Gastrocnemius medialis (tissue), 4 donors: ENCODE measurements around the gene ZBTB22. TPM values are rescaled to one million over a fixed set of nuclear protein-coding genes. Genes with fewer than 3 reads are reported as not detected.

ENCODE experiments used
- ATAC-seq, 2 donors: fragments of 150-250 bp; one replicate each; pipeline ENCODE4 v1.9.1; 2016
- DNase-seq, 2 donors: peaks; one replicate each; pipeline ENCODE4 v3.0.0-alpha.2; 2019
- H3K27ac ChIP-seq, 4 donors: fragments of 200-600 bp; sonication (generic); 1 replicate in 1 of 4; 2 replicates in 3 of 4; pipeline ENCODE4 v1.5.1; 2016 to 2018; ENCODE audit warnings: mild to moderate bottlenecking in 2 of 4, moderate library complexity in 1 of 4
- H3K27me3 ChIP-seq, 3 donors: fragments of 200-600 bp; sonication (generic) in 2 of 3; 1 replicate in 1 of 3; 2 replicates in 2 of 3; pipeline versions ENCODE4 v1.5.1 to v1.6.0; 2016 to 2019; ENCODE audit warnings: mild to moderate bottlenecking in 1 of 3, moderate library complexity in 1 of 3
- H3K36me3 ChIP-seq, 2 donors: fragments of 200-600 bp; sonication (generic) in 1 of 2; one replicate each; pipeline ENCODE4 v1.5.1; 2017 to 2018
- H3K4me1 ChIP-seq, 2 donors: fragments of 200-600 bp; sonication (generic) in 1 of 2; one replicate each; pipeline ENCODE4 v1.5.1; 2016 to 2017; ENCODE audit warnings: mild to moderate bottlenecking in 2 of 2
- H3K4me3 ChIP-seq, 4 donors: fragments of 200-600 bp; sonication (generic) in 3 of 4; 1 replicate in 1 of 4; 2 replicates in 3 of 4; pipeline ENCODE4 v1.5.1; 2016 to 2019; ENCODE audit warnings: mild to moderate bottlenecking in 2 of 4
- H3K9me3 ChIP-seq, 3 donors: fragments of 200-600 bp; sonication (generic) in 2 of 3; 1 replicate in 1 of 3; 2 replicates in 2 of 3; pipeline ENCODE4 v1.5.1; 2016 to 2019
- POLR2A ChIP-seq, 2 donors: fragments of 450-650 bp; IDR thresholded peaks; one replicate each; pipeline ENCODE4 v1.6.1; 2017; ENCODE audit warnings: antibody characterized with exemption in 2 of 2, mild to moderate bottlenecking in 2 of 2, moderate library complexity in 2 of 2
- in situ Hi-C, 4 donors: fragments of 200-750 bp; cut with MboI; loops; one replicate each; pipeline versions ENCODE4 v1.15.0 to v1.8.0; 2017; ENCODE audit warnings: low sequenced_read_pairs in 4 of 4
- intact Hi-C: fragments of 100-400 bp; cut with DNase I; formaldehyde crosslinking; loops from one replicate; pipeline ENCODE4 v1.15.1; 2023; ENCODE audit warnings: low total_unique reads
- total RNA-seq, 4 donors: library from RNA; depleted of rRNA; stranded (reverse); fragments of >200 nt; gene quantifications; one replicate each; pipeline versions ENCODE4 v1.1.0 to v1.2.3, GENCODE V29; 2016
- TF ChIP-seq, protein P1 (sequence below), 5 experiments: fragments of 450-650 bp in 3 of 5; fragments of 200-600 bp in 2 of 5; sonication (generic) in 2 of 5; IDR thresholded peaks in 4 of 5; conservative IDR thresholded peaks in 1 of 5; 1 replicate in 4 of 5; 2 replicates in 1 of 5; pipeline ENCODE4 v1.5.1; 2016 to 2019; ENCODE audit warnings: antibody characterized with exemption in 5 of 5, mild to moderate bottlenecking in 3 of 5, moderate library complexity in 3 of 5

The ZBTB22 gene
- total RNA-seq, 4 donors from 2014 or later, result 9.0 to 19.3 (median 16.3) TPM

DNA sequence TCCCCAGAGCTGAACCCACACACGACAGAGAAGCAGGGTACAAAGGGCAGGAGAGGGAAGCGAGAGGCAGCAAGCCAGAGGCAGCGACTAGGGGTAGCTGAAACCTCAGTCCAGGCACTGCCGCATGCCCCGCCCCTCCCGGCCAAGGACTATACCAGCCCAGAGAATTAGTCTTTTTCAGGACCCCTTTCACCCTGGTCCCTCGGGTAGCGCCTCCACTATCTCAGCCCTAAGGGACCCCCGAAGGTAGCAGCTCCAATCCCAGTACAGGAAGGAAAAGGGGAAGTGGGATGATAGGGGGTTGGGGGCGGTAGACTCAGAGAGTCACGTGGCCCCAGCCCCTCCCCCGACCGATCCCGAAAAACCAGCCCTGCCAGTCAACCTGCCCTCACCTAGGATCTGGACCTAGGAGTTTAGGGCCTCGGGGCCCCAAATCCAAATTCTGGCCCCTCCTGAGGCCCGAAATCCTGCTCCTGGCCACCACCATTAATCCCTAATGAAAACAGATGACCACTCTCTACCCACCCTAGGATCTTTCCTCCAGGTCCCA, 20.1 kb downstream of the ZBTB22 start:
- DNase-seq, result no peak
- Histone ChIP-seq H3K27me3 (no peaks in the 10 kb centered on the region), H3K36me3 (peaks cover 0 to 41% of the 10 kb centered on the region in 2 donors), H3K27ac (peak overlapping the region; percentile 96 to 99 (median 97)), H3K4me1 (peaks cover 11 to 23% of the 10 kb centered on the region in 2 donors), H3K4me3 (peak overlapping the region; percentile 71 to 86 (median 80)), H3K9me3 (no peaks in the 10 kb centered on the region)
- in situ Hi-C loops (loop anchor here in 1 of 4 donors (25.0 kb wide), 1 partner anchor 1435 kb away; the partner anchor contains the start of gene NEU1), intact Hi-C loops (no loop called here)
- TF ChIP-seq POLR2A (IDR thresholded peaks at IDR 0.05), result no peak
- TF ChIP-seq, protein P1, sequence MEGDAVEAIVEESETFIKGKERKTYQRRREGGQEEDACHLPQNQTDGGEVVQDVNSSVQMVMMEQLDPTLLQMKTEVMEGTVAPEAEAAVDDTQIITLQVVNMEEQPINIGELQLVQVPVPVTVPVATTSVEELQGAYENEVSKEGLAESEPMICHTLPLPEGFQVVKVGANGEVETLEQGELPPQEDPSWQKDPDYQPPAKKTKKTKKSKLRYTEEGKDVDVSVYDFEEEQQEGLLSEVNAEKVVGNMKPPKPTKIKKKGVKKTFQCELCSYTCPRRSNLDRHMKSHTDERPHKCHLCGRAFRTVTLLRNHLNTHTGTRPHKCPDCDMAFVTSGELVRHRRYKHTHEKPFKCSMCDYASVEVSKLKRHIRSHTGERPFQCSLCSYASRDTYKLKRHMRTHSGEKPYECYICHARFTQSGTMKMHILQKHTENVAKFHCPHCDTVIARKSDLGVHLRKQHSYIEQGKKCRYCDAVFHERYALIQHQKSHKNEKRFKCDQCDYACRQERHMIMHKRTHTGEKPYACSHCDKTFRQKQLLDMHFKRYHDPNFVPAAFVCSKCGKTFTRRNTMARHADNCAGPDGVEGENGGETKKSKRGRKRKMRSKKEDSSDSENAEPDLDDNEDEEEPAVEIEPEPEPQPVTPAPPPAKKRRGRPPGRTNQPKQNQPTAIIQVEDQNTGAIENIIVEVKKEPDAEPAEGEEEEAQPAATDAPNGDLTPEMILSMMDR (IDR thresholded peaks at IDR 0.05 in 4 of 5, conservative IDR thresholded peaks at IDR 0.05 in 1 of 5), result no peak
- ATAC-seq, result peak in 1 of 2 donors; percentile 0

DNA sequence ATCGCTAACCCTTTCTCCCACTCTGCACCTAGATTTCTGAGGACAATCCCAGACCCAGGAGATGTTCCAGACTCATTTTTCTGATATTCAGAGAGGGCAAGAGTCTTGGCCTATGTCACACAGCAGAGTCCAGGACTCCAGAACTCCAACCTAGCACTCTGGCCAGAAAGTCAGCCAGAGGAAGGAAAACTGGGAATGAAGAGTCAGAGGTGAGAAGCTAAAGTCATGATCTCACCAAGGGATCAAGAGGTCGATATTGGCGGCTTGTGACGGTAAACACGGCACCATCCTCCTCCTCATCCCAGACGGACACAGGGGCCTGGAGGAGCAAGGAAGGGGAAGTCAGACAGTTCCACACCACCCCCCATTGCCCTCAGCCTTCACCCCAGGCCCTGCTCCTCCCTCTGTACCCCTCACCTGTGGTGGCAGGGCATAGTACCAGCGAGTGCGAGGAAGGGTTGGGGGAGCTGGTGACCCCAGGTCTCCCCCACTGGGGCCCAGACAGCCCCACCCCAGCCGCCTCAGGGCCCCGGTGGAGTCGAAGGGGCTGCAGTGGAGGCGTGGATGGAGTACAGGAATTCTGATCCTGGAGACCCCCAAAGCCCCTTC, 20.6 kb downstream of the ZBTB22 start:
- peaks cover 0 to 47% of the 10 kb centered on the region in 2 donors for H3K36me3 ChIP-seq
- DNase-seq (no peak), ATAC-seq (no peak)
- TF ChIP-seq, protein P1 (IDR thresholded peaks at IDR 0.05 in 4 of 5, conservative IDR thresholded peaks at IDR 0.05 in 1 of 5), result no peak
- no peak for TF ChIP-seq POLR2A (IDR thresholded peaks at IDR 0.05)
- intact Hi-C loops, result no loop called here
- peaks cover 11 to 23% of the 10 kb centered on the region in 2 donors for H3K4me1 ChIP-seq
- no peaks in the 10 kb centered on the region for H3K27me3 ChIP-seq
- peak overlapping the region; percentile 96 to 99 (median 97) for H3K27ac ChIP-seq
- peak overlapping the region in 2 of 4 donors; percentile 85 to 86 for H3K4me3 ChIP-seq
- H3K9me3 ChIP-seq, result no peaks in the 10 kb centered on the region
- in situ Hi-C loops, result loop anchor here in 1 of 4 donors (25.0 kb wide), 1 partner anchor 1435 kb away; the partner anchor contains the start of gene NEU1

DNA sequence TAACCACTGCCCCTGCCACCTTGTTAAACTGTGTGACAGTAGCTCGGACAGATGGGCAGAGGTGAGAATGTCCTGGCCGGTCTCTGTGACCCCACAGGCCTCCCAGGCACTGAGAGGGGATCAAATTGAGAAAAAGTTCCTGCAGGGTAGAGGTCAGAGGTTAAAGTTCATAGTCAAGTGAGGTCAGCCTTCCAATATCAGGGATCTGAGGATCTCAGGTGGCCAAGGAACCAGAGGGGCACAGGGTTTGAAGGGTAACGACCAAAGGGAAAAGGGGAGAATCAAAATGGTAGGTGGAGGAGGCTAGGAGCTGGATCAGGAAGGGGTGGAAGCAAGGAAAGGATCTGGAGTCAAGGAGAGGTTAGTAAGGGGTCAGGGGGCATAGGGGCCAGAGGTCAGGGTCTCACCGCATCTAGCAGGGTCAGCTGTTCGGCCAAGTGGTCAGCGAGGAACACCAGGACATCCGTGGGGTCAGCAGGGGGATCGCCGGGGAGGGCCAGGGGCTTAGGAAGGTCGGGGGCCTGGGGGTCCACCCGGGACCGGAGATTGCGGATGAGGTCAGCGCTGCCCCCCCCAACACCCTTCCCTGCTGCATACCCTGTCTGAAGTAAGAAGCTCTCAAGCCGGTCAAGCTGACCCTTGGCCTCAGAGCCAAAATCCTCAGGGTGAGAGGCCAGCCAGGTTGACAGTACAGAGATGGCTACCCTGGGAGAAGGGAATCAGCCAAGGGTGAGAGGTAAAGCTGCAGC, 21.7 kb downstream of the ZBTB22 start:
- H3K36me3 ChIP-seq, result peaks cover 2 to 58% of the 10 kb centered on the region in 2 donors
- in situ Hi-C loops (loop anchor here in 1 of 4 donors (25.0 kb wide), 1 partner anchor 1433 kb away; the partner anchor contains the start of gene NEU1), intact Hi-C loops (no loop called here)
- ATAC-seq, result no peak
- H3K4me1 ChIP-seq, result peaks cover 8 to 19% of the 10 kb centered on the region in 2 donors
- H3K27ac ChIP-seq, result no peak overlapping the region
- H3K9me3 ChIP-seq, result no peaks in the 10 kb centered on the region
- H3K4me3 ChIP-seq, result no peak overlapping the region
- H3K27me3 ChIP-seq, result no peaks in the 10 kb centered on the region
- no peak for DNase-seq
- TF ChIP-seq POLR2A (IDR thresholded peaks at IDR 0.05), result no peak
- TF ChIP-seq, protein P1 (IDR thresholded peaks at IDR 0.05 in 4 of 5, conservative IDR thresholded peaks at IDR 0.05 in 1 of 5), result no peak

DNA sequence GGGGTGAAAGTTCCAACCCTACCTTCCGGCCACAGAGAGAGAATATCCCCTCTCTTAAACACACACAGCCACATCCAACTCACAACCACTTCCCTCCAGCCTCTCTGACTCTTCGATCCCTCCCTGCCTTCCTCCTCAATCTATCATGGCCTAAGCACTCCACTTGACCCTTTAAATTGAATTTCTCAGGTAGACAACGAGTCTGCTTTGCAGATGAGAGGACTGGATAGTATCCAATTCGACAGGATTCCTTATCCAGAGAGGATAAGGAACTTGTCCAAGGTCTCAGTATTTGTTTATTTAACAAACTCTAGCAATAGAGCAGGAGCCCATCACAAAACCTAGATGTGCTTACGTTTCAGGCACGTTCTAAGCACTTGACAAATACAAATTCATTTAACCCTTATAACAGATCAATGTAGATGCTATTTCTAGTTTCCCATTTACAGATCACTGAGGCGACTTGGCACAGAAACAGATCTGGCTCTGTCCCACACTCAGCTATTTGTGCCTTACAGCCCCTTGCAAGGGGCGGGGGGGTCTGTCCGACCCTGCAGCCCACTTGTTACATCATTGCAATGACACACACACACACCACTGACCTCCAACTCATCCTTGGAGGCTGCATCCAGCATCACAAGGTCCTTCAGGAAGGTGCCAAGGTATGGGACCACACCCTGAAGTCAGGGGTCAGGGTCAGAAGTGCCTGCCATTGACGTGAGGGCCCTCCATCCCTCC, 23.3 kb downstream of the ZBTB22 start:
- no peak for DNase-seq
- intact Hi-C loops, result no loop called here
- Histone ChIP-seq H3K36me3 (peaks cover 2 to 62% of the 10 kb centered on the region in 2 donors), H3K27me3 (no peaks in the 10 kb centered on the region), H3K9me3 (no peaks in the 10 kb centered on the region), H3K4me1 (peaks cover 11 to 18% of the 10 kb centered on the region in 2 donors), H3K4me3 (no peak overlapping the region), H3K27ac (no peak overlapping the region)
- no peak for TF ChIP-seq POLR2A (IDR thresholded peaks at IDR 0.05)
- TF ChIP-seq, protein P1 (IDR thresholded peaks at IDR 0.05 in 4 of 5, conservative IDR thresholded peaks at IDR 0.05 in 1 of 5), result no peak
- ATAC-seq, result no peak
- in situ Hi-C loops, result loop anchor here in 1 of 4 donors (25.0 kb wide), 1 partner anchor 1432 kb away; the partner anchor contains the start of gene NEU1
